Prostate gland (tissue), 2 donors: Measurements from ENCODE around the gene DCST2.

Experiments
- POLR2A ChIP-seq: fragments of 450-650 bp; IDR thresholded peaks from one replicate; pipeline ENCODE4 v1.6.1; 2016; ENCODE audit warnings: antibody characterized with exemption, mild to moderate bottlenecking
- TF ChIP-seq, protein P1 (sequence below), 4 experiments: fragments of 200-600 bp in 2 of 4; fragments of 450-650 bp in 2 of 4; sonication (generic) in 2 of 4; IDR thresholded peaks; 1 replicate in 3 of 4; 2 replicates in 1 of 4; pipeline ENCODE4 v1.5.1; 2016 to 2019; ENCODE audit warnings: antibody characterized with exemption in 4 of 4, mild to moderate bottlenecking in 2 of 4, moderate library complexity in 2 of 4

- TF ChIP-seq, protein P1, sequence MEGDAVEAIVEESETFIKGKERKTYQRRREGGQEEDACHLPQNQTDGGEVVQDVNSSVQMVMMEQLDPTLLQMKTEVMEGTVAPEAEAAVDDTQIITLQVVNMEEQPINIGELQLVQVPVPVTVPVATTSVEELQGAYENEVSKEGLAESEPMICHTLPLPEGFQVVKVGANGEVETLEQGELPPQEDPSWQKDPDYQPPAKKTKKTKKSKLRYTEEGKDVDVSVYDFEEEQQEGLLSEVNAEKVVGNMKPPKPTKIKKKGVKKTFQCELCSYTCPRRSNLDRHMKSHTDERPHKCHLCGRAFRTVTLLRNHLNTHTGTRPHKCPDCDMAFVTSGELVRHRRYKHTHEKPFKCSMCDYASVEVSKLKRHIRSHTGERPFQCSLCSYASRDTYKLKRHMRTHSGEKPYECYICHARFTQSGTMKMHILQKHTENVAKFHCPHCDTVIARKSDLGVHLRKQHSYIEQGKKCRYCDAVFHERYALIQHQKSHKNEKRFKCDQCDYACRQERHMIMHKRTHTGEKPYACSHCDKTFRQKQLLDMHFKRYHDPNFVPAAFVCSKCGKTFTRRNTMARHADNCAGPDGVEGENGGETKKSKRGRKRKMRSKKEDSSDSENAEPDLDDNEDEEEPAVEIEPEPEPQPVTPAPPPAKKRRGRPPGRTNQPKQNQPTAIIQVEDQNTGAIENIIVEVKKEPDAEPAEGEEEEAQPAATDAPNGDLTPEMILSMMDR (IDR thresholded peaks at IDR 0.05), result no peak
- no peak for TF ChIP-seq POLR2A
Observed at GRCh38 chr1:155001425-155001674, 32.2 kb downstream of the DCST2 start.
